Measurements from ENCODE around the gene REEP1. TPM values are rescaled to one million over a fixed set of nuclear protein-coding genes. Genes with fewer than 3 reads are reported as not detected.

REEP1 gene
- total and polyA plus RNA-seq, 2 experiments from 2014 or later = 21.5 to 26.5 TPM

DNA sequence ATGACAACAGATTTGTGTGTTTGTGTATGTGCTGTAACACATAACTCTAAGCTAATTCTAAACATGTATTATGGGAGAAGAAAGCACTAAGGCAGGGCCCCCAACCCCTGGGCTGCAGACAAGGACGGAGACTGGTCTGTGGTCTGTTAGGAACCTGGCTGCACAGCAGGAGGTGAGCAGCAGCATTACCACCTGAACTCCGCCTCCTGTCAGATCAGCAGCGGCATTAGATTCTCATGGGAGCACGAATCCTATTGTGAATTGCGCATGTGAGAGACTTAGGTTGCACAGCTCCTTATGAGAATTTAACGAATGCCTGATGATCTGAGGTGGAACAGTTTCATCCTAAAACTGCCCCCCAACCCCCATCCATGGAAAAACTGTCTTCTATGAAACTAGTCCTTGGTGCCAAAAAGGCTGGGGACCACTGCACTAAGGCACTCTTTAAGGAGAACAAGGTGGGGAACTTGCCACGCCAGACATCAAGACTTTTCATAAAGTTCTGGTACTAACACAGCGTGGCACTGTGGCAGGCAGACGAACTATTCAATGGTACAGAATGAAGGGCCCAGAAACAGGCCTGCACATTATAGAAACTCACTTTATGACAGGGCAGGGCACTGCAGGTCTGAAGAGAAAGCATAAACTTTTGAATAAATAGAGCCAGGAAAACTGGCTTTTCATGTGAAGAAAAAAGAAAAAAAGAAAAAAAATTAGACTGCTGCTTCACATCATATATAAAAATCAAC, 14.0 kb downstream of the REEP1 start:
- no peak overlapping the region for H3K27ac ChIP-seq
- no peak overlapping the region for H2AFZ ChIP-seq
- no peaks in the 10 kb centered on the region for H3K9me2 ChIP-seq (replicated peaks; ENCODE audit: insufficient read depth)
- H3K4me3 ChIP-seq = no peak overlapping the region
- no peak overlapping the region for H3K4me2 ChIP-seq
- H3K27me3 ChIP-seq = no peaks in the 10 kb centered on the region
- no peaks in the 10 kb centered on the region for H3K4me1 ChIP-seq (ENCODE audit: insufficient read depth)
- DNase-seq (ENCODE audit: low spot score) = no peak
- H3K79me2 ChIP-seq = no peaks in the 10 kb centered on the region
- H3K36me3 ChIP-seq (replicated peaks; ENCODE audit: insufficient read depth, low read depth) = no peaks in the 10 kb centered on the region
- TF ChIP-seq, protein P1, sequence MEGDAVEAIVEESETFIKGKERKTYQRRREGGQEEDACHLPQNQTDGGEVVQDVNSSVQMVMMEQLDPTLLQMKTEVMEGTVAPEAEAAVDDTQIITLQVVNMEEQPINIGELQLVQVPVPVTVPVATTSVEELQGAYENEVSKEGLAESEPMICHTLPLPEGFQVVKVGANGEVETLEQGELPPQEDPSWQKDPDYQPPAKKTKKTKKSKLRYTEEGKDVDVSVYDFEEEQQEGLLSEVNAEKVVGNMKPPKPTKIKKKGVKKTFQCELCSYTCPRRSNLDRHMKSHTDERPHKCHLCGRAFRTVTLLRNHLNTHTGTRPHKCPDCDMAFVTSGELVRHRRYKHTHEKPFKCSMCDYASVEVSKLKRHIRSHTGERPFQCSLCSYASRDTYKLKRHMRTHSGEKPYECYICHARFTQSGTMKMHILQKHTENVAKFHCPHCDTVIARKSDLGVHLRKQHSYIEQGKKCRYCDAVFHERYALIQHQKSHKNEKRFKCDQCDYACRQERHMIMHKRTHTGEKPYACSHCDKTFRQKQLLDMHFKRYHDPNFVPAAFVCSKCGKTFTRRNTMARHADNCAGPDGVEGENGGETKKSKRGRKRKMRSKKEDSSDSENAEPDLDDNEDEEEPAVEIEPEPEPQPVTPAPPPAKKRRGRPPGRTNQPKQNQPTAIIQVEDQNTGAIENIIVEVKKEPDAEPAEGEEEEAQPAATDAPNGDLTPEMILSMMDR (IDR thresholded peaks at IDR 0.05; ENCODE audit: poor library complexity) = no peak
- no peak for TF ChIP-seq EZH2 (IDR thresholded peaks at IDR 0.05; ENCODE audit: borderline replicate concordance)
- no peak for TF ChIP-seq EZH2phosphoT487 (IDR thresholded peaks at IDR 0.05; ENCODE audit: low read depth, severe bottlenecking, unreplicated experiment)
- no peaks in the 10 kb centered on the region for H4K20me1 ChIP-seq (ENCODE audit: insufficient read depth, poor library complexity, severe bottlenecking)
- no peaks in the 10 kb centered on the region for H3K9me3 ChIP-seq (ENCODE audit: low read depth)
- 61% methylated on average over 9 of the region's 9 CpGs for whole genome bisulfite sequencing (ENCODE audit: low lambda C conversion rate, missing lambda C conversion rate)

DNA sequence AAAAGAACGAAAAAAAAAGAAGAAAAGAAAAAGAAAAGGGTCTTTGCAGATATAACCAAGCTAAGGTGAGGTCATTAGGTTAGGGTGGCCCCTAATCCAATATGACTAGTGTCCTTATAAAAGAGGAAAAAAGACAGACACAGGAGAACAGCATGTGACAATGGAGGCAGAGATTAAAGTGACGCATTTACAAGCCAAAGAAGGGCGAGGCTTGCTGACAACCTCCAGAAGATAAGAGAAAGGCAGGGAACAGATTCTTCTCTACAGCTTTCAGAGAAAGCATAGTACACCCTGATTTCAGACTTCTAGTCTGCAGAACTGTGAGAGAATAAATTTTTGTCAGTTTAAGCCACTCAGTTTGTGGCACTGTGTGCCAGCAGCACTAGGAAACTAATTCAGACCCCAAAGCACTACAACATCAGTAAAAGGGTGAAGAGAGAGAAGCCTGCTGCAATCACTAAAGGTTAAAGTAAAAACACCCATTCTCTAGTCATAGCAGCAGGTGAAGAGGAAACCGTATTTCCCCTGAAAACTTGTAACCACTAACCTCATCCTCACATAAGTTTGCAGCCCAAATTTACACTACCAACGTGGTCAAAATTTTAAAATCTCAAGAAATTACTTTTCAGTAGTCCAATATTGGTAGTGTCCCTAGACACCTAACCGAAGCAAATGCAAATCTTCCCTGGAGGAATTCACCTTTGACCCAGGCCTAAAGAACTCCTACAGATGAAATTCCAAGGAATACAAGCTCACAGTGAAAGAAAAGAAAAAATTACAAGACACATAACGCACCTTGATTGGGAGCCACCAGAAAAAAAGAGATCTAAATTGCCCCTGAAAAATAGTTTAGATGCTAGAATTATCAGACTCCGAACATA, 17.5 kb downstream of the REEP1 start:
- TF ChIP-seq EZH2 (IDR thresholded peaks at IDR 0.05; ENCODE audit: borderline replicate concordance) = no peak
- TF ChIP-seq EZH2phosphoT487 (IDR thresholded peaks at IDR 0.05; ENCODE audit: low read depth, severe bottlenecking, unreplicated experiment) = no peak
- TF ChIP-seq, protein P1 (IDR thresholded peaks at IDR 0.05; ENCODE audit: poor library complexity) = no peak
- no peak overlapping the region for H2AFZ ChIP-seq
- H3K36me3 ChIP-seq (replicated peaks; ENCODE audit: insufficient read depth, low read depth) = no peaks in the 10 kb centered on the region
- H3K4me2 ChIP-seq = peak overlapping the region; percentile 42
- DNase-seq (ENCODE audit: low spot score) = peak; percentile 63
- H3K4me3 ChIP-seq = no peak overlapping the region
- no peaks in the 10 kb centered on the region for H3K9me3 ChIP-seq (ENCODE audit: low read depth)
- no peaks in the 10 kb centered on the region for H3K4me1 ChIP-seq (ENCODE audit: insufficient read depth)
- H3K27me3 ChIP-seq = no peaks in the 10 kb centered on the region
- no peaks in the 10 kb centered on the region for H4K20me1 ChIP-seq (ENCODE audit: insufficient read depth, poor library complexity, severe bottlenecking)
- H3K79me2 ChIP-seq = no peaks in the 10 kb centered on the region
- 47% methylated on average over 8 of the region's 8 CpGs for WGBS (ENCODE audit: low lambda C conversion rate, missing lambda C conversion rate)
- H3K9me2 ChIP-seq (replicated peaks; ENCODE audit: insufficient read depth) = no peaks in the 10 kb centered on the region
- H3K27ac ChIP-seq = peak overlapping the region; percentile 90

DNA sequence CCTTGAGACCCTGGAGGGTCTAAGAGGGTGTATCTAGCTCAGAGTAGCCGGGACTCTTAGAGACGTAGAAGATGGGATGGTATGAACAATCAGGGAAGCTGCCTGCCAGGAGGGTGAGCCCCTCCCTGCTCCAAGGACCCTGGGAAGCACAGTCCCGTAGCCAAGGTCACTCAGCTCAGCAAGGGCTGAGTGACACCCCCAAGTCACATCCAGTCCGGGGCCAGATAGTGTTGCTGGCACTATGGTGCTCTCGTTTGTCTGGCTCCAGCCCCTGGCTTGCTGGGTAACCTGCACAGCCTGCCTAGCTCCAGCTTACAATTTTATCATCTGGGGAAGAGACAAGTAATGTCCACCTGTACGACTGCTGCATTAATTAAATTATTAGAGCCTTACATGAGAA, 22.3 kb downstream of the REEP1 start:
- Histone ChIP-seq H3K27ac (no peak overlapping the region), H3K27me3 (no peaks in the 10 kb centered on the region), H4K20me1 (ENCODE audit: insufficient read depth, poor library complexity, severe bottlenecking) (no peaks in the 10 kb centered on the region), H3K9me3 (ENCODE audit: low read depth) (no peaks in the 10 kb centered on the region), H2AFZ (no peak overlapping the region), H3K36me3 (replicated peaks; ENCODE audit: insufficient read depth, low read depth) (no peaks in the 10 kb centered on the region), H3K9me2 (replicated peaks; ENCODE audit: insufficient read depth) (no peaks in the 10 kb centered on the region), H3K79me2 (no peaks in the 10 kb centered on the region), H3K4me2 (no peak overlapping the region), H3K4me1 (ENCODE audit: insufficient read depth) (no peaks in the 10 kb centered on the region), H3K4me3 (no peak overlapping the region)
- DNase-seq (ENCODE audit: low spot score) = no peak
- WGBS (ENCODE audit: low lambda C conversion rate, missing lambda C conversion rate) = 85% methylated on average over 6 of the region's 6 CpGs
- TF ChIP-seq EZH2 (IDR thresholded peaks at IDR 0.05; ENCODE audit: borderline replicate concordance) (no peak), EZH2phosphoT487 (IDR thresholded peaks at IDR 0.05; ENCODE audit: low read depth, severe bottlenecking, unreplicated experiment) (no peak)
- TF ChIP-seq, protein P1 (IDR thresholded peaks at IDR 0.05; ENCODE audit: poor library complexity) = no peak

Measured in hepatocyte (in vitro differentiated cells).